HG03095 (cell line): ENCODE data around the gene SPCS2.

Experiments used
- ATAC-seq: cut with Tn5 transposase; IDR thresholded peaks from one replicate; pipeline ENCODE4 v1.9.1; 2021; ENCODE audit warnings: moderate library complexity; ENCODE audit not compliant: unreplicated experiment

SPCS2 gene

GRCh38 chr11:74948898-74949752 is at the start of gene SPCS2, which contains the start of gene XRRA1:
Gene SPCS2, plus strand, starts transcription at chr11:74949266. Its CDS starts 20 bp downstream, at chr11:74949286.
Gene XRRA1, minus strand, starts transcription at chr11:74949091. Its CDS starts 8,213 bp downstream, at chr11:74940878.
- ATAC-seq: peak; percentile 84

DNA sequence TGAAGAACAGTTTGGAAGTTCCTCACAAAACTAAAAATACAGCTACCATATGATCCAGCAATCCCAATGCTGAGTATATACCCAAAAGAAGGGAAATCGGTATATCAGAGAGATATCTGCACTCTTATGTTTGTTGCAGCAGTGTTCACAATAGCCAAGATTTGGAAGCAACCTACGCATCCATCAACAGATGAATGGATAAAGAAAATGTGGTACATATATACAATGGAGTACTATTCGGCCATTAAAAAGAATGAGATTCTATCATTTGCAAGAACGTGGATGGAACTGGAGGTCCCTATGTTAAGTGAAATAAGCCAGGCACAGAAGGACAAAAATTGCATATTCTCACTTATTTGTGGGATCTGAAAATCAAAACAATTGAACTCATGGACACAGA is 46.7 kb upstream of the SPCS2 start:
- no peak for ATAC-seq

- ATAC-seq: no peak
These were observed 43.7 kb upstream of the SPCS2 start for GRCh38 chr11:74905326-74905725.

DNA sequence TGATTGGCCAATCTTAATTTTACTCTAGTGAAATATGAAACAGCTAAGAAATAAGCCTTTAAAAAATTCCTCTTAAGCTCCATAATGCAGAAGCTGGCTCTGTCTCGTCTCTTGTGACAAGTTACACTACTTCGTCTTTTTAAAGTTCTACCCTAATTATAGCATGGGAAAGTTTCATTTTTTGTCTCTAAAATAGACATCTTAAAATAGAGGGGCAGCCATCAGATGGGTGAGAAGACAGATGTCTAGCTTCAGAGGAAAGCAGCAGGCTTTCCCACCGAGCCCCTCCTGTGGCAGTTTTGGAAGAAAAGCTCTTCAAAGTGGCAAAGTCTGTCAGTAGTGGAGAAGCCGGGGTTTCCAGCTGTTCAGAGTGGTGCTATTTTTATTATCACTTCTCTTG is 39.7 kb upstream of the SPCS2 start:
- ATAC-seq: no peak

DNA sequence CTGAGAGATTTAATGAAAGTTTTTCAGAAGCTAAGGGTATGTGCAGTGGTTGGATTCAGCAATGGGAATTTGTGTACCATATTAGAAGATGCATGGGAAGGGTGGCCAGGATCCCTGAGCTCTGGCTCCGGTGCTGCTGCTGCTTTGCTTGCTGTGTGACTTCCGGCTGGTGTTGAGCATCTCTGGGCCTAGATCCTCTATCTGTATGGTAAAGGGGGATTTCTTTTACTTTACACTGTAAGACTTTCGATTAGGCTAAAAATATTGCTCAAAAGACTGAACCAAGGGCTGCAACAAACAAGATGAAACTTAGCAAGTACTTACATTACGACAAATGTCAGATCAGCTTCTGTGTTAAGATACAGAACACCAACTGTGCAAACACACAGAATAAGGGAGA is 39.3 kb upstream of the SPCS2 start:
- no peak for ATAC-seq

DNA sequence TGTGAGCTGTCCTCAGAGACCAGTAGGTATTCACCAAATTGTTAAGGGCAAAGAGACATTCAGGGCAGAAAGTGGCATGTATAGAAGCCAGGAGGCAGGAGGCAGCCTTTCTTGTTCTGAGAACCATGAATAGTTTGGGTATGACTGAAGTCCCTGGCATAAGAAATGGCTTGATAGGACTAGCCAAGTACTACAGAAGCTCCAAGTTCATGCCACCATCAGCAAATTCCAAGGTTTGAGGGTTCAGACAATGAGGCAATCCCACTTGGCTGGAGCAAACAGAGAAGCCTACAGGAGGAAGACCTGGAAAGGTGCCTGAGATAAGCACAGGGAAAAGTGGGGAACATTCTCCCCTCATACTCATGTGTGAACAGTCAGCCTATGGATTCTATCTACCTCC is 25.9 kb upstream of the SPCS2 start:
- ATAC-seq: no peak

- no peak for ATAC-seq
These were observed 23.8 kb upstream of the SPCS2 start for GRCh38 chr11:74925281-74925680.

DNA sequence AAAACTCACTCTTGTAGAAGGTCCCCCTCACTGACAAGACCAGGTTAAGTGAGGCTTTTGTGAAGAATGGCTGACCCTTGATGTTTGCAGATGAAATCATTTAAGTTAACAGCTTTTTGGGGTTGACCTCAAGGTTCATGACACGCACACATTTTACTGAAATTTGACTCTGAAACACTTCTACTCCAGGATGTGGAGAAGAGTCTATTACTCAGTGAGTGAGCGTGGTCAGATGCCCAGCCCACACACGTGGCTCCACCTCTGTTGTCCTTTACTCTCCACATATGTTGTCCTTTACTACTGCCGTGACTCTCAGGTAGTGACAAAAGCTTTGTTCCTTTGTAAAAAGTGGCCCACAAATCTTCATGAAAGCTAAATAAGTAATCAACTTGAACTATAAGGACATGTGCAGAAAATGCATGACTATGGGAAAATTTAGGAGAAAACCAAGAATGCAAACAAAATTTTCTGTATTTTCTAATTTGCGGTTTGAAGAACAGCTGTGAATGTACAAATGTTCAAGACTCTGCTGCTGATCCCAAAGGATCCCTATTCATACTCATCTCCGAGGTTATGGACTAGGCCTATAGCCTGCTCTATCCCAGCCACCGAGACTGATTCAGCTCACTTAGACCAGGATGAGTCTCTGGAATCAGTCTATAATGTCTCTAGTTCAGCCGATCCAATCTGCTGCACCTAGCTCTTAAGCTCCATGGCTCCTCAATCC is 22.6 kb upstream of the SPCS2 start:
- no peak for ATAC-seq

GRCh38 chr11:74927496-74927895 is 21.6 kb upstream of the SPCS2 start:
- no peak for ATAC-seq

GRCh38 chr11:74929431-74930363 is 19.4 kb upstream of the SPCS2 start:
- ATAC-seq: peak; percentile 76

GRCh38 chr11:74932169-74932568 is 16.9 kb upstream of the SPCS2 start:
- no peak for ATAC-seq

GRCh38 chr11:74932797-74933196 is 16.3 kb upstream of the SPCS2 start:
- no peak for ATAC-seq

DNA sequence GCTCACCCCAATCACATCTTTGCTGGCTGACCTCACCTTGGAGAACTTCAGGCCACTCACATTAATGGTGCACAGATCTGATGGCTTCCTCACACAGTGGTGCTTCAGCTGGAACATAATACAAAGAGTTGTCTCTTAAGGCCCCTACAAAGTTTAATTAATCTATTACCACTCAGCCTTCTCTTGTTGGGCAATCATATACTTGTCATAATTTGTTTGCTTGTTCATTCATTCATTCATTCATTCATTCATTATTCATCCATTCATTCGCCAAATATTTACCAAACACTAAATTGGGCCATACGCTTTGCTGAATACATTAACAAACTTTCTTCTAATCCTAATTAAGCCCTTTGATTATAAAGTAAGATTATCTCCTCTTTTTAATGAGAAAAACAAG is 15.3 kb upstream of the SPCS2 start:
- no peak for ATAC-seq

DNA sequence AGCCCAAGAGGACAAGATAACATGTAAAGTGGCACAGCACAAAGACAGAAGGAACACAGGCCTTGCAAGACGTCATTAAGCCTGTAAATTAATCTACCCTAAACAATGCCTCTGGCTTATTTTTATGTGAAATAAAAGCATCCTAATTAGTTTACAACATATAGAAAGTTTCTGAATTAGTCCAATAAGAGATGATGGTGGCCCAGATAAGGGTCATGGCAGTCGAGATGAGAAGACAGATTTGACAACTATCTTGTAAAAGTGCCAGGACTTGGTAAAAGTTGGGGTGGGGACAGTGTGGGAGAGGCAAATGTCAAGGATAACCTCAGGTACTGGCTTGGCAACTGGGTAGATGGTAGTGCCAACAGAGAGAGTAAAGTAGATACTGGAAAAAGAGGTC is 13.8 kb upstream of the SPCS2 start:
- no peak for ATAC-seq

DNA sequence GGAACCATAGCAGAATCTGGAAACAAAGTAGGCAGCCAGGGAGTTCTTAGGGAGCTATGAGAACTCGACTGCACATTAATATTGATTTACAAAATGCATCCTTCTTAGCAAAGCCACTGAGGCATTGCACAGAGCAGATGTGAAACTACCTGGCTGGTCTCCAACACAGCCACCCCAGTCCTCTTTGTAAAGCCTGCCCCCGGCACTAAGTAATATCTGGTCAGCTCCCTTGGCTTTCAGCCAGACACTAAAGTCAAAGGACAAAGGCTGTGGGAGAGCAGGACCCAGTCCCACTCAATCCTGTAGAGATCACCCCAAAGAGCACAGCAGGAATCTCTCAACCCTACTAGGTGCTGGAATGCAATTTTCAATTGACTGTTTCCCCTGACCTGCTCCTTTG is 13.0 kb upstream of the SPCS2 start:
- ATAC-seq: no peak

- ATAC-seq: no peak
These were observed 12.1 kb upstream of the SPCS2 start for GRCh38 chr11:74936976-74937375.

DNA sequence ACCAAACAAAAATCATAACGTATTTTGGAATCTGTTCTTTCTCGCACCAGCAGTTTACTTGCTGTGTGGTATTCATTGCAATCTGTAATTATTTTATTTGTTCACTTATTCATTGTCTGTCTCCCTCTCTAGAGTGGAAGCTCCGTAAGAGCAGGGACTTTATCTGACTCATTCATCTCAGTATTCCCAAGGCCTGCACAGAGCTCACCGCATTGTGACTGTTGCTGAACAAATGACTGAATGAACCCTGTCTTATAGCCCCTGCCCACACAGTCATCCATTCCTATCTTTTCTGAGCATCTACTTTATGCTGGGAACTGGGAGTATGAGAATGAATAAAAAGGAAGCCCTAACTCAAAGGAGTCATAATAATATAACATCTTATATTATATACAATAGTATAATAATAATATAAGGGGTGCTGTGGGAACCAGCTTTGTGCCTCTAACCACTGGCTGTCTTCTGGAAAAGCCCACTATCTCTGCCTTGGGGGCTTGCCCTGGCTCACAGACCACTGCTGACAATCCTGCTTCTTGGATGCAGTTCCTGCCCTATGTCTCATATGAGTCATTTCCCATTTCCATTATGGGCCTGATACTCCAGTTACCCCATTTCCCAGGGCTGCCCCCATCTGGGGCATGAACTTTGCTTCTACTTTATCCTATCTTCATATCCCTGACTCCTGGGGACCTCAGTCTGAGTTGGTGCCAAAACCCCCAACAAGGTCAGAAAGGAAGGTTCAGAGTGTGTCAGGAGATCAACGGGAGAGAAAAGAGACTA is 11.2 kb upstream of the SPCS2 start:
- ATAC-seq: no peak

- no peak for ATAC-seq
These were observed 7.6 kb upstream of the SPCS2 start for GRCh38 chr11:74941492-74941891.

DNA sequence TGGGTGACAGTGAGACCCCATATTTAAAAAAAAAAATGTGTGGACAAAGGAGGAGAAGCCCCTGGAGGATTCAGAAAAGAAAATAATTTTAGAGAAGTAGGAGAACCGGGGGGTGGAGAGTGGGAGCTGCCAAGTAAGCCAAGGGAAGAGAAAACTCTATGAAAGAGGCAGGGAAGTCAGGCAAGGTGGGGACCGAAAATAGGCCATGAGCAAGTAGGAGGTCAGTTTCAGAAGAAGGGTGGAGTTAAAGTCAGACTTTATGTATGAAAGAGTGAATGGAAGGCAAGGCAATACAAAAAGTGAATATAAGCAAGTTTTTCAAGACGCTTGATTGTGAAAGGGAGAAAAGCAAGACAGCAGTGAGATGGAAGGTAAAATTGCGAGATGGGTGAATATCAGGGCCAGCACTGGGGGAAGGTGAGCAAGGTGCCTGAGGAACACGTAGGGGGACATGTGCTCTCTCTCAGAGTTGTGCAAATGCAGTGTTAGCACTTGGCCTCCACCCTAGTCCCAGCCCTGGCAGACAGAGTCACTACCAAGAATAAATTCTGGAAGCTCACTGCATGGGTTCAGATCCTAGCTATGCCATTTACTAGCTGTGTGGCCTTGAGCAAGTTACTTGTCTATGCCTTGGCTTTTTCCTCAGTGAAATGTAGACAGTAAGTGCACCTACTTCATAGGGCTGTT is 6.8 kb upstream of the SPCS2 start:
- ATAC-seq: no peak

- peak; percentile 11 for ATAC-seq
These were observed 544 bp upstream of the SPCS2 start for GRCh38 chr11:74948546-74948897.
